ENCODE results near the gene PTPN14.
A peak's percentile ranks its signal among the peaks of the same experiment; 100 is the strongest.

The PTPN14 gene

GRCh38 chr1:214540324-214540723 lies 11.1 kb downstream of the PTPN14 start:
- DNase-seq (ENCODE audit: extremely low read depth, low read depth): no peak
- no peak for TF ChIP-seq CTCF (IDR thresholded peaks at IDR 0.05; ENCODE audit: low read depth, low read length)

DNA sequence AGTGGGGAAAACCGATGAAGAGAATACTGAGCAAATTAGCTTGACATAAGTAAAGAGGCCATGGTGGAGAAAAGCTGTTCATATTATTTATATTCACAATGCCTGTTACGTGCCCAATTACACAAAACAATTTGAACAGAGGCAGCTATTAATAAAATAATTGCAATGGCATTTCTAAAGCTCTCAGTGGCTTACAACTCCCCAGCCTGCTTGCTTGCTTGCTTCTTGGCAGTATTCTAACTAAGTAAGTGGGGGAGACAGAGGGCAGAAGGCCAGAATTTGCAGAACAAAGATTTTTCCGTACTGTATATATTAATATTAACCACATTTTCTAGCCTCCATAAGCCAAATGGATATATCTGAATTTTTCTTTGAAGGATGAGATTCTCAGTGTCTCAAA lies 12.9 kb downstream of the PTPN14 start:
- no peak for DNase-seq (ENCODE audit: extremely low read depth, low read depth)
- no peak for TF ChIP-seq CTCF (IDR thresholded peaks at IDR 0.05; ENCODE audit: low read depth, low read length)

DNA sequence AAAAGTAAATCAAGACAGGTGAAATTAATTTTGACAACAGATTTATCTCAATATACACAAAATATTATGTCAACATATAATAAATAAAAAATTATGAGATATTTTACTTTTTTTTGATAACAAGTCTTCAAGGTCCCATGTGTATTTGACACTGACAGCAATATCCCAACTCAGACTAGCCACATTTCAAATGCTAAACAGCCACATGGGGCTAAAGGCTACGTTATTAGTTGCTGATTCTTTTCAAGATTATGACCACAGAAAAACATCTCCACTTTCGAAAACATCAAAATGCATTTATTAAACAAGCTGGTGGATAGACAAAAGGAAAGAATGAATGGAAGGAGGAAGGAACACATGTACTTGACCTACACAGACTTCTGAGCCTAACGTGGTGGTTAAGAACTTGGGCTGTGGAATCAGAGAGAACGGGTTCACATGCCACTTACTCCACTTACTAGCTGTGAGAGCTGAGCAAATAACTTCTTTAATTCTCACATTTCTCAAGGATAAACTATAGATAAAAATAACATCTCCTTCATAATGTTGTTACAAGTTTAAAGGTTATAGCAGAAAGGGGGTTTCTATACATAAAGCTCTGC lies 13.4 kb downstream of the PTPN14 start:
- no peak for TF ChIP-seq CTCF (IDR thresholded peaks at IDR 0.05; ENCODE audit: low read depth, low read length)
- DNase-seq (ENCODE audit: extremely low read depth, low read depth): no peak

DNA sequence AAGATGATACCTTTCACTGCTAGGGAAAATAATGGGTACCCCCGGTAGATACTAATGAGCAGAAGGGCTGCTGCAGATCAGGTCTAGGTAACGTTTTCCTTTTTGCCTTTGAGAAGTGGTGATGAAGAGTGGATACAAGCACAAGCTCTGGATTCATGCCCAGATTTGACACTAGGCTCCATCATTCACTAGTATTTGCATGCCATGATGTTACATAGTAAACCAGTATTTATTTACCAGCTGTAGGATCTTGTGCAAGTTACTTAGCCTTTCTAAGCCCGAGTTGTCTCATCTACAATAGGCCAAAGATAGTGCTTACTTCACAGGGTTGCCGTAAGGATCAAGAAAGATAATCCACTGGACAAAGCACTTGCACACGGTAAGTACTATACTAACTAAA lies 14.2 kb downstream of the PTPN14 start:
- no peak for DNase-seq (ENCODE audit: extremely low read depth, low read depth)
- TF ChIP-seq CTCF (IDR thresholded peaks at IDR 0.05; ENCODE audit: low read depth, low read length): no peak

DNA sequence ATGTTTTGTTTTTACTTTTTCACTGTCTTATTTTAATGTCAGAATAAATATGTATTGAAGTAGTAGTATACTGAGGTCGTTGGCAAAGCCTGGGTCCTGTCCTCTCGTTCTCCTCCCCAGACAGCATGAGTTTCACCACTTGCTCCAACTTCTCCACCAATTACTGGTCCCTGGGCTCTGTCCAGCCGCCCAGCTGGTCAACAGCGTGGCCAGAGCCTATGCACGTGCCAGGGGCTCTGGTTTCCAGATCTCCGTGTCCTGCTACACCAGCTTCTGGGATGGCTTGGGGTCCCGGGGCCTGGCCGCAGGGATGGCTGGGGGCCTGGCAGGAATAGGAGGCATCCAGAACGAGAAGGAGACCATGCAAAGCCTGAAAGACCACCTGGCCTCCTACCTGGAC lies 19.3 kb downstream of the PTPN14 start:
- no peak for DNase-seq (ENCODE audit: extremely low read depth, low read depth)
- TF ChIP-seq CTCF (IDR thresholded peaks at IDR 0.05; ENCODE audit: low read depth, low read length): no peak

- TF ChIP-seq CTCF (IDR thresholded peaks at IDR 0.05; ENCODE audit: low read depth, low read length): no peak
- DNase-seq (ENCODE audit: extremely low read depth, low read depth): peak; percentile 57
These were observed 25.8 kb downstream of the PTPN14 start for GRCh38 chr1:214525535-214526019.

DNA sequence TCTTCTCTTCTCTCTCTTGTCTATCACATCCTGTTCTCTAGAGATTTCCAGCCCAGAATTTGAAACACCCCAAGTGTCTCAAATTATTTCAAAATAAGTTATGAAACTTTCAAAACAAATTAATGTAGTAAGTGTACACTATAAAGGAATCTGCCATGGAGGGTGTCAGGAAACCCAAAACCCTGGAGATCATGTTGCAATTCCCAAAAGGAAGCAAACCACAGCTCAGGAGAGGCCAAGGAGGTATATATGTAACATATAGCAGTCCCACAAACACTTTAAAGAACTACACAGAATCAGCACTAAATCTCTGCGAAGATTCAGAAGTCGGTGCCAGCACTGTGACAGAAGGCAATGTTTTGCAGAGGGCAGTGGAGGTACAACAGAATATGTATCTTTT lies 26.6 kb downstream of the PTPN14 start:
- TF ChIP-seq CTCF (IDR thresholded peaks at IDR 0.05; ENCODE audit: low read depth, low read length): no peak
- no peak for DNase-seq (ENCODE audit: extremely low read depth, low read depth)

All from AG09319 (cell line).